Endodermal cell (in vitro differentiated cells): Measurements from ENCODE around the gene SNX3. TPM values are rescaled to one million over a fixed set of nuclear protein-coding genes. Genes with fewer than 3 reads are reported as not detected.

ENCODE experiments used
- DNase-seq: peaks from one replicate; pipeline ENCODE4 v3.0.0-alpha.2; 2017
- H3K27ac ChIP-seq: 2 replicates; pipeline ENCODE4 v1.5.1; 2013; ENCODE audit warnings: mild to moderate bottlenecking, low read depth, low read length, moderate library complexity
- H3K27me3 ChIP-seq: 2 replicates; pipeline ENCODE4 v1.6.1; 2013; ENCODE audit warnings: mild to moderate bottlenecking, low read length, moderate library complexity; ENCODE audit not compliant: insufficient read depth, control insufficient read depth, poor library complexity, severe bottlenecking
- H3K36me3 ChIP-seq: 2 replicates; pipeline ENCODE4 v1.7.0; 2013; ENCODE audit warnings: mild to moderate bottlenecking, low read length, moderate library complexity; ENCODE audit not compliant: control insufficient read depth, insufficient read depth
- H3K4me1 ChIP-seq: one replicate; pipeline ENCODE4 v1.7.0; 2013; ENCODE audit warnings: low read length; ENCODE audit not compliant: control insufficient read depth, insufficient read depth
- H3K4me3 ChIP-seq: 2 replicates; pipeline ENCODE4 v1.5.1; 2013; ENCODE audit warnings: mild to moderate bottlenecking, low read length, moderate library complexity
- H3K9ac ChIP-seq: 2 replicates; pipeline ENCODE4 v1.6.1; 2013; ENCODE audit warnings: mild to moderate bottlenecking, low read length, moderate library complexity; ENCODE audit not compliant: poor library complexity, severe bottlenecking; ENCODE audit errors: extremely low read depth
- H3K9me3 ChIP-seq: 2 replicates; pipeline ENCODE4 v1.6.1; 2013; ENCODE audit warnings: mild to moderate bottlenecking, low read length, moderate library complexity; ENCODE audit not compliant: control insufficient read depth
- H3K27ac Mint-ChIP-seq: 2 replicates; pipeline ENCODE4 v1.8.0; 2020; ENCODE audit warnings: mixed read lengths
- H3K27me3 Mint-ChIP-seq: 2 replicates; pipeline ENCODE4 v1.8.0; 2021; ENCODE audit warnings: mild to moderate bottlenecking, mixed read lengths; ENCODE audit not compliant: insufficient read depth
- H3K36me3 Mint-ChIP-seq: 2 replicates; pipeline ENCODE4 v1.8.0; 2020; ENCODE audit warnings: low read depth, mixed read lengths
- H3K4me1 Mint-ChIP-seq: 2 replicates; pipeline ENCODE4 v1.8.0; 2020; ENCODE audit warnings: mixed read lengths
- H3K4me3 Mint-ChIP-seq: 2 replicates; pipeline ENCODE4 v1.8.0; 2020; ENCODE audit warnings: mild to moderate bottlenecking, moderate library complexity, mixed read lengths
- H3K9me3 Mint-ChIP-seq: 2 replicates; pipeline ENCODE4 v1.8.0; 2020; ENCODE audit warnings: mild to moderate bottlenecking, mixed read lengths
- WGBS, 2 experiments: methylation state at CpG; one replicate each; pipeline versions ENCODE4 v1.1.5 to v1.1.7; 2013; ENCODE audit warnings: missing lambda C conversion rate in 2 of 2, mixed read lengths in 1 of 2; ENCODE audit not compliant: insufficient coverage in 1 of 2, insufficient read length in 1 of 2; 5-methylcytosine and 5-hydroxymethylcytosine counted together
- total RNA-seq, 2 donors: library from RNA; stranded (reverse); fragmentation: NEBNext Ultra II Directional in 1 of 2; extraction: Animal tissue kit (Norgen Biotek cat#: 25700) in 1 of 2; gene quantifications; 2 replicates in 1 of 2; 3 replicates in 1 of 2; pipeline ENCODE4 v1.2.1, GENCODE V29; 2021
- TF ChIP-seq, protein P1 (sequence below): fragments of 200-600 bp; sonication (generic); conservative IDR thresholded peaks from 2 replicates; pipeline ENCODE4 v1.5.0; 2021; ENCODE audit warnings: antibody characterized with exemption, mild to moderate bottlenecking

SNX3 gene
- total RNA-seq, 2 donors from 2014 or later, result 79.2 TPM

DNA sequence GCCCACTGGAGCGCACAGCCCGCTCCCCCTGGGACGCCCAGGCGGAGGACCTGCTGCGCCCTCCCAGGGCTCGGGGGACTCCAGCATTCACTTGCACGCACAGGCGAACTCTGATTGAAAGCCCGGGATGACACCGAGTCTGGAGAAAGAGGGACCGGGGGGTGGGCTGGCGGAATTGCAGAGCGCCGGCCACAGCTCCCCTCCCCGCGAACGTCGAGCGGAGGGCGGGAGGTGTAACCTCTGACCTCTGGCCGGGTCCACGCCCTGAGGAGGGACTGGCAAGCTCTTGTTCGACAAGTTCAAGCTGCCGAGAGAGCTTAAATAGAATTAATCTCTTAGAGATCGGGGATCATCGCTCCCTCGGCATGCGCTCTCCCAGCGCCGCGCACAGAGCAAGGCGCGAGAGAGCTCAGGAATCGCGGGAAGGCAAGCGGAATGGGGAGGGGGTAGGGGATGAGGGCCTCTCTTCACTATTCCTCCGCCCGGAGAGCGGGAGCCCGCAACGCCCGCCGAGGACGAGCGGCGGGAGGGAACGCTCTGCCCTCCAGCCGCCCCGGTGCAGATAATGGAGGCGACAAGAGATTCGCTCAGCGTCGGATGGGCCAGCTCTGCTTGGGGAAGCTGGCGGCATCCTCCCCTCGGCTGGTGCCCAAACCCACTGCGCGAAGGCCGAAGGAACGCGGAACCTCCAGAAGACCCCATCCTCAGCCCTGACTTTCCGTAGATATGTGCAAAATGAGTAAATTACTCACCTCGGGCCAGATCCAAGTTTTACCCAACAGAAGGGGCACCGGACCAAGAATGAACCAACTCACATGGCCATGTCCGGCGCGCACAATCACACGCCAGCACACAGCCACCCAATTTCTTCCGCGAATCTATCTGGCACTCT lies 95.8 kb downstream of the SNX3 start:
- WGBS, 2 experiments, result 1% methylated on average over 25 to 69 of the region's 69 CpGs
- H3K9me3 Mint-ChIP-seq, result no peaks in the 10 kb centered on the region
- TF ChIP-seq, protein P1, sequence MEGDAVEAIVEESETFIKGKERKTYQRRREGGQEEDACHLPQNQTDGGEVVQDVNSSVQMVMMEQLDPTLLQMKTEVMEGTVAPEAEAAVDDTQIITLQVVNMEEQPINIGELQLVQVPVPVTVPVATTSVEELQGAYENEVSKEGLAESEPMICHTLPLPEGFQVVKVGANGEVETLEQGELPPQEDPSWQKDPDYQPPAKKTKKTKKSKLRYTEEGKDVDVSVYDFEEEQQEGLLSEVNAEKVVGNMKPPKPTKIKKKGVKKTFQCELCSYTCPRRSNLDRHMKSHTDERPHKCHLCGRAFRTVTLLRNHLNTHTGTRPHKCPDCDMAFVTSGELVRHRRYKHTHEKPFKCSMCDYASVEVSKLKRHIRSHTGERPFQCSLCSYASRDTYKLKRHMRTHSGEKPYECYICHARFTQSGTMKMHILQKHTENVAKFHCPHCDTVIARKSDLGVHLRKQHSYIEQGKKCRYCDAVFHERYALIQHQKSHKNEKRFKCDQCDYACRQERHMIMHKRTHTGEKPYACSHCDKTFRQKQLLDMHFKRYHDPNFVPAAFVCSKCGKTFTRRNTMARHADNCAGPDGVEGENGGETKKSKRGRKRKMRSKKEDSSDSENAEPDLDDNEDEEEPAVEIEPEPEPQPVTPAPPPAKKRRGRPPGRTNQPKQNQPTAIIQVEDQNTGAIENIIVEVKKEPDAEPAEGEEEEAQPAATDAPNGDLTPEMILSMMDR, result no peak
- peak overlapping the region; percentile 73 for H3K4me3 ChIP-seq
- H3K36me3 ChIP-seq, result no peaks in the 10 kb centered on the region
- no peak overlapping the region for H3K9ac ChIP-seq
- no peak overlapping the region for H3K27ac Mint-ChIP-seq
- H3K4me1 ChIP-seq, result peaks cover 16% of the 10 kb centered on the region
- peak; percentile 81 for DNase-seq
- H3K4me1 Mint-ChIP-seq, result peaks cover 28% of the 10 kb centered on the region
- no peaks in the 10 kb centered on the region for H3K36me3 Mint-ChIP-seq
- peaks cover 100% of the 10 kb centered on the region for H3K27me3 ChIP-seq
- no peaks in the 10 kb centered on the region for H3K9me3 ChIP-seq
- no peak overlapping the region for H3K27ac ChIP-seq
- H3K4me3 Mint-ChIP-seq, result peak overlapping the region; percentile 43
- peaks cover 99% of the 10 kb centered on the region for H3K27me3 Mint-ChIP-seq

DNA sequence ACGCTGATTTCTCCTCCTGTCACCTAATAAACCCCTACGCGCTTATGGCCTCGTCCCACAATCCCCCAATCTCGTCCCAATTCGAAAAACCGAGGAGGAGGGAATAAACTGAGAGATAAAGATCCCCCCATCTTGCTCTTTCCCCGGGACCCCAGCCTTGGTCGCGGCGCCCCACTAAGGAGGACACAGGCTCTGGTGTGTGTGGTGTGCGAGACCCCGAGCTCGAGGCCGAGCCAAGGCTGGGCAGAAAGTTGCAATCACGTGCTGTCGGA lies 96.4 kb downstream of the SNX3 start:
- H3K4me1 ChIP-seq, result peaks cover 16% of the 10 kb centered on the region
- peaks cover 99% of the 10 kb centered on the region for H3K27me3 Mint-ChIP-seq

DNA sequence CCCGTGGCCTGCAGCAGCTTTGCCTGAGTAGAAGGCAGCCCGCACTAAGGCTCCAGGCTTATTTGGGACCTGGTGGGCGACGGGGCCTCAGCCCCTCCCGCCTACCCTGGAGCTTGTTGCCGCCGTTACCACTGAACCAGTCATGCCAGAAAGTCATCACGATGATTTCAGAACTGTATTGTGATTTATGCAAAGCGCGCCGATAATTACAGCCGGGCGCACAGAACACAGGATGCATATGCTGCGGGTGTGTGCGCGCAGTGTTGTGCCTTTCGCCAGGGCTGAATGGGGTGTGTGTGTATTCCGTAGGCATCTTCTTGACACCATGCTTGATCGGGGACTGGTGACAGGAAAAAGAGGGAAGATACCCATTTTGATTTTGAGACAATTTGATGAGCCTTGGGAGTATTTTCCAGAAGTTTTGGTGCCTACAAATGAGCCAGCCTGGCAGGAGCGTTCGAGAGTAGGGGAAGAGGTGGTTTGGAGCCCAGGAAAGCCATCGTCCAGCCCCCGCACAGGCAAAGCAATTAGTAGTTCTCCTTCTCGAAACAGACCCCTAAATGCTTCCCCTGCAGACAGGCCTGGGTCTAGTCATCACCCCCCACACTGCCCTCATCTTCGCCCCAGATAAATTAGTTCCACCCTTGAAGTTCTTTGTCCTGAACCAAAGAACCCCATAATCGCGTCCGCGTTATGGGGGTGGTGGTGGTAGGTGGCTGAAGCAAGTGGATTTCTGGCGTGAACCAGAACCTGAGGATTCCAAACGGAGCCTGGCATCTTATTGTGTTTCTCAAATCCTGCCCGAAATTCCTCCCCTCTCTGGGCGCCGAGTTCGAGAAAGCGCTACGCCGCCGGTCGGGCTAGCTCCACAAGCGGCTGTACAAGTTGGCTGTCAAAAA lies 96.9 kb downstream of the SNX3 start:
- Mint-ChIP-seq H3K4me3 (peak overlapping the region; percentile 43), H3K27me3 (peaks cover 99% of the 10 kb centered on the region), H3K9me3 (no peaks in the 10 kb centered on the region), H3K36me3 (no peaks in the 10 kb centered on the region), H3K27ac (no peak overlapping the region), H3K4me1 (peaks cover 28% of the 10 kb centered on the region)
- Histone ChIP-seq H3K4me1 (peaks cover 16% of the 10 kb centered on the region), H3K36me3 (no peaks in the 10 kb centered on the region), H3K9me3 (no peaks in the 10 kb centered on the region), H3K27me3 (peaks cover 100% of the 10 kb centered on the region), H3K27ac (no peak overlapping the region), H3K9ac (no peak overlapping the region), H3K4me3 (no peak overlapping the region)
- TF ChIP-seq, protein P1, result no peak
- DNase-seq, result peak; percentile 61
- WGBS, 2 experiments, result 4% methylated on average over 24 to 41 of the region's 41 CpGs

More for the DNA sequence above, 96.4 kb downstream of the SNX3 start:
- DNase-seq, result no peak
- Histone ChIP-seq H3K9ac (no peak overlapping the region), H3K27ac (no peak overlapping the region), H3K4me3 (peak overlapping the region; percentile 73), H3K9me3 (no peaks in the 10 kb centered on the region), H3K36me3 (no peaks in the 10 kb centered on the region), H3K27me3 (peaks cover 100% of the 10 kb centered on the region)
- 2% methylated on average over 12 to 17 of the region's 17 CpGs for WGBS, 2 experiments
- TF ChIP-seq, protein P1, result no peak
- Mint-ChIP-seq H3K4me3 (peak overlapping the region; percentile 43), H3K9me3 (no peaks in the 10 kb centered on the region), H3K4me1 (peaks cover 28% of the 10 kb centered on the region), H3K27ac (no peak overlapping the region), H3K36me3 (no peaks in the 10 kb centered on the region)
